HL-60 (cell line): Measurements from ENCODE around the gene COPG1.

ENCODE experiments used
- TF ChIP-seq, protein P1 (sequence below): IDR thresholded peaks from one replicate; pipeline ENCODE4 v1.5.1; 2011; ENCODE audit warnings: low read length, control low read depth, inconsistent platforms; ENCODE audit not compliant: insufficient read depth
- TF ChIP-seq, protein P2 (sequence below): IDR thresholded peaks from 2 replicates; pipeline ENCODE4 v1.6.1; 2012; ENCODE audit warnings: low read depth; ENCODE audit not compliant: insufficient replicate concordance

DNA sequence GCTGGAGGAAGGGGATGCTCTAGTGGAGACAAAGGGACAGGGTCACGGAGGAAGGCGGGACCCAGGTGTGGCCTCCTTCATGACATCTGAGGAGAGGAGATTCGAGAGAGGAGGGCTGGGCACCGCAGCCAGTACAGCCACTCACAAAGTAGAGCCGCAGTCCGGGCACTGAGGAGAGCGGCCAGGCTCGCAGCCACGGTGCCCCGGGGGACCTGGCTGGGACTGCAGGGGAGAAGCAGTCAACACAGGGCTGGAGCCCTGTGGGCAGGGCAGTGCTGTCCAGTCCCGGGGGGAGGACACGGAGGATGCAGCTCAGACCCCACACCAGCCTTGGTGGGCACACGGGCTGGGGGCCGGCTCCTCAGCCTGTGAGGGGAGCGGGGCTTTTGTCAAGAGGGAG, 69.5 kb downstream of the COPG1 start:
- TF ChIP-seq, protein P1, sequence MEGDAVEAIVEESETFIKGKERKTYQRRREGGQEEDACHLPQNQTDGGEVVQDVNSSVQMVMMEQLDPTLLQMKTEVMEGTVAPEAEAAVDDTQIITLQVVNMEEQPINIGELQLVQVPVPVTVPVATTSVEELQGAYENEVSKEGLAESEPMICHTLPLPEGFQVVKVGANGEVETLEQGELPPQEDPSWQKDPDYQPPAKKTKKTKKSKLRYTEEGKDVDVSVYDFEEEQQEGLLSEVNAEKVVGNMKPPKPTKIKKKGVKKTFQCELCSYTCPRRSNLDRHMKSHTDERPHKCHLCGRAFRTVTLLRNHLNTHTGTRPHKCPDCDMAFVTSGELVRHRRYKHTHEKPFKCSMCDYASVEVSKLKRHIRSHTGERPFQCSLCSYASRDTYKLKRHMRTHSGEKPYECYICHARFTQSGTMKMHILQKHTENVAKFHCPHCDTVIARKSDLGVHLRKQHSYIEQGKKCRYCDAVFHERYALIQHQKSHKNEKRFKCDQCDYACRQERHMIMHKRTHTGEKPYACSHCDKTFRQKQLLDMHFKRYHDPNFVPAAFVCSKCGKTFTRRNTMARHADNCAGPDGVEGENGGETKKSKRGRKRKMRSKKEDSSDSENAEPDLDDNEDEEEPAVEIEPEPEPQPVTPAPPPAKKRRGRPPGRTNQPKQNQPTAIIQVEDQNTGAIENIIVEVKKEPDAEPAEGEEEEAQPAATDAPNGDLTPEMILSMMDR = no peak
- TF ChIP-seq, protein P2, sequence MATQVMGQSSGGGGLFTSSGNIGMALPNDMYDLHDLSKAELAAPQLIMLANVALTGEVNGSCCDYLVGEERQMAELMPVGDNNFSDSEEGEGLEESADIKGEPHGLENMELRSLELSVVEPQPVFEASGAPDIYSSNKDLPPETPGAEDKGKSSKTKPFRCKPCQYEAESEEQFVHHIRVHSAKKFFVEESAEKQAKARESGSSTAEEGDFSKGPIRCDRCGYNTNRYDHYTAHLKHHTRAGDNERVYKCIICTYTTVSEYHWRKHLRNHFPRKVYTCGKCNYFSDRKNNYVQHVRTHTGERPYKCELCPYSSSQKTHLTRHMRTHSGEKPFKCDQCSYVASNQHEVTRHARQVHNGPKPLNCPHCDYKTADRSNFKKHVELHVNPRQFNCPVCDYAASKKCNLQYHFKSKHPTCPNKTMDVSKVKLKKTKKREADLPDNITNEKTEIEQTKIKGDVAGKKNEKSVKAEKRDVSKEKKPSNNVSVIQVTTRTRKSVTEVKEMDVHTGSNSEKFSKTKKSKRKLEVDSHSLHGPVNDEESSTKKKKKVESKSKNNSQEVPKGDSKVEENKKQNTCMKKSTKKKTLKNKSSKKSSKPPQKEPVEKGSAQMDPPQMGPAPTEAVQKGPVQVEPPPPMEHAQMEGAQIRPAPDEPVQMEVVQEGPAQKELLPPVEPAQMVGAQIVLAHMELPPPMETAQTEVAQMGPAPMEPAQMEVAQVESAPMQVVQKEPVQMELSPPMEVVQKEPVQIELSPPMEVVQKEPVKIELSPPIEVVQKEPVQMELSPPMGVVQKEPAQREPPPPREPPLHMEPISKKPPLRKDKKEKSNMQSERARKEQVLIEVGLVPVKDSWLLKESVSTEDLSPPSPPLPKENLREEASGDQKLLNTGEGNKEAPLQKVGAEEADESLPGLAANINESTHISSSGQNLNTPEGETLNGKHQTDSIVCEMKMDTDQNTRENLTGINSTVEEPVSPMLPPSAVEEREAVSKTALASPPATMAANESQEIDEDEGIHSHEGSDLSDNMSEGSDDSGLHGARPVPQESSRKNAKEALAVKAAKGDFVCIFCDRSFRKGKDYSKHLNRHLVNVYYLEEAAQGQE = no peak
